Adrenal gland (tissue), 12 donors: ENCODE measurements around the gene OTOS. TPM values are rescaled to one million over a fixed set of nuclear protein-coding genes. Genes with fewer than 3 reads are reported as not detected.

Source experiments
- DNase-seq, 7 donors: peaks; one replicate each; pipeline ENCODE4 v3.0.0-alpha.2; 2019 to 2020
- H3K27ac ChIP-seq, 5 donors: fragments of 200-600 bp; sonication (generic) in 4 of 5; 1 replicate in 3 of 5; 2 replicates in 2 of 5; pipeline versions ENCODE4 v1.5.1 to v1.8.0; 2016 to 2020; ENCODE audit warnings: mild to moderate bottlenecking in 1 of 5
- H3K27me3 ChIP-seq: fragments of 200-600 bp; 2 replicates; pipeline ENCODE4 v1.8.0; 2021
- H3K36me3 ChIP-seq, 2 donors: fragments of 200-600 bp; replicated peaks in 1 of 2; 1 replicate in 1 of 2; 2 replicates in 1 of 2; pipeline versions ENCODE4 v1.5.1 to v1.8.0; 2018 to 2022
- H3K4me1 ChIP-seq, 2 donors: fragments of 200-600 bp; replicated peaks in 1 of 2; 1 replicate in 1 of 2; 2 replicates in 1 of 2; pipeline versions ENCODE4 v1.5.1 to v1.8.0; 2018 to 2021
- H3K4me3 ChIP-seq, 4 donors: fragments of 200-600 bp; sonication (generic) in 3 of 4; one replicate each; pipeline ENCODE4 v1.5.1; 2016 to 2018
- H3K9me3 ChIP-seq, 3 donors: fragments of 200-600 bp; sonication (generic) in 1 of 3; replicated peaks in 1 of 3; 1 replicate in 2 of 3; 2 replicates in 1 of 3; pipeline versions ENCODE4 v1.5.1 to v1.8.0; 2016 to 2021
- CTCF ChIP-seq, 6 experiments: fragments of 450-650 bp in 4 of 6; fragments of 200-600 bp in 2 of 6; sonication (generic) in 1 of 6; IDR thresholded peaks; 1 replicate in 5 of 6; 2 replicates in 1 of 6; pipeline versions ENCODE4 v1.5.1 to v1.8.0; 2016 to 2021; ENCODE audit warnings: antibody characterized with exemption in 6 of 6, mild to moderate bottlenecking in 2 of 6, moderate library complexity in 1 of 6
- POLR2A ChIP-seq, 2 donors: fragments of 450-650 bp; IDR thresholded peaks; one replicate each; pipeline ENCODE4 v1.6.1; 2017; ENCODE audit warnings: antibody characterized with exemption in 2 of 2, mild to moderate bottlenecking in 2 of 2, moderate library complexity in 1 of 2
- WGBS, 4 donors: extraction: QIAGEN DNeasy Blood & Tissue Kit in 2 of 4; methylation state at CpG; one replicate each; pipeline versions ENCODE4 v1.1.5 to v1.1.7; 2013 to 2017; 5-methylcytosine and 5-hydroxymethylcytosine counted together
- intact Hi-C, 2 donors: fragments of 100-400 bp; cut with DNase I; formaldehyde crosslinking; loops; one replicate each; pipeline versions ENCODE4 v1.14.1 to v1.15.0; 2022 to 2023
- polyA plus RNA-seq, 3 donors: library from polyadenylated mRNA; stranded (reverse); fragments of 200-250 nt in 2 of 3; fragments of 350-450 nt in 1 of 3; fragmentation: Illumina TruSeq in 1 of 3; extraction: RNeasy Lipid Tissue Mini Kit (QIAGEN cat#74804) in 1 of 3; gene quantifications; one replicate each; pipeline ENCODE4 v1.2.3, GENCODE V29; 2013 to 2014
- total RNA-seq, 9 donors: library from RNA; depleted of rRNA in 4 of 9; stranded (reverse); fragments of >200 nt in 4 of 9; fragments of 120-200 nt in 1 of 9; fragmentation: NEBNext Ultra II Directional in 1 of 9; extraction: Animal tissue kit (Norgen Biotek cat#: 25700) in 1 of 9; gene quantifications; one replicate each; pipeline versions ENCODE4 v1.1.0 to v1.2.4, GENCODE V29; 2013 to 2023
- donor health status: healthy with polysubstance abuse.
- donor health status: Bipolar disorder and iron deficiency.
- donor health status: DM: yes; HTN: yes; CAD: no.
- donor health status: DM: no; HTN: no; CAD: no.
- donor health status: DM: no; HTN: no; CAD: no.
- donor health status: DM: yes; HTN: yes; CAD: no.

The OTOS gene
- total and polyA plus RNA-seq, 12 donors, result not detected

GRCh38 chr2:240109386-240109785 lies 31.1 kb downstream of the OTOS start:
- Histone ChIP-seq H3K27me3 (no peaks in the 10 kb centered on the region), H3K27ac (no peak overlapping the region), H3K9me3 (no peaks in the 10 kb centered on the region), H3K4me3 (no peak overlapping the region), H3K36me3 (no peaks in the 10 kb centered on the region), H3K4me1 (no peaks in the 10 kb centered on the region)
- TF ChIP-seq POLR2A (IDR thresholded peaks at IDR 0.05) (no peak), CTCF (IDR thresholded peaks at IDR 0.05) (no peak)
- 68 to 80% (median 72%) methylated on average over 9 to 11 of the region's 11 CpGs for WGBS, 4 donors
- DNase-seq, result no peak
- intact Hi-C loops, result no loop called here

GRCh38 chr2:240107477-240107796 lies 33.0 kb downstream of the OTOS start:
- Histone ChIP-seq H3K4me1 (no peaks in the 10 kb centered on the region), H3K27me3 (no peaks in the 10 kb centered on the region), H3K4me3 (no peak overlapping the region), H3K36me3 (no peaks in the 10 kb centered on the region), H3K27ac (no peak overlapping the region), H3K9me3 (no peaks in the 10 kb centered on the region)
- DNase-seq, result no peak
- intact Hi-C loops, result no loop called here
- TF ChIP-seq CTCF (IDR thresholded peaks at IDR 0.05), result no peak
- WGBS, 4 donors, result 47 to 60% (median 52%) methylated on average over 1 to 6 of the region's 6 CpGs

- TF ChIP-seq POLR2A (IDR thresholded peaks at IDR 0.05) (no peak), CTCF (IDR thresholded peaks at IDR 0.05) (no peak)
- Histone ChIP-seq H3K4me3 (no peak overlapping the region), H3K36me3 (no peaks in the 10 kb centered on the region), H3K9me3 (no peaks in the 10 kb centered on the region), H3K27me3 (no peaks in the 10 kb centered on the region), H3K27ac (no peak overlapping the region), H3K4me1 (no peaks in the 10 kb centered on the region)
- DNase-seq, result no peak
- intact Hi-C loops, result no loop called here
- 67 to 73% (median 69%) methylated on average over 14 to 17 of the region's 17 CpGs for WGBS, 4 donors
These were observed 33.5 kb downstream of the OTOS start for GRCh38 chr2:240106765-240107476.

- DNase-seq, result no peak
- 66 to 96% (median 73%) methylated on average over 4 to 11 of the region's 11 CpGs for WGBS, 4 donors
- H3K4me3 ChIP-seq, result no peak overlapping the region
- TF ChIP-seq CTCF (IDR thresholded peaks at IDR 0.05) (no peak), POLR2A (IDR thresholded peaks at IDR 0.05) (no peak)
- no peaks in the 10 kb centered on the region for H3K27me3 ChIP-seq
- intact Hi-C loops, result no loop called here
- no peaks in the 10 kb centered on the region for H3K4me1 ChIP-seq
- no peaks in the 10 kb centered on the region for H3K36me3 ChIP-seq
- H3K9me3 ChIP-seq, result no peaks in the 10 kb centered on the region
- H3K27ac ChIP-seq, result no peak overlapping the region
These were observed 34.5 kb downstream of the OTOS start for GRCh38 chr2:240105982-240106381.
